AG09319 (cell line): ENCODE data around the gene SCAP.
"Not testable (repeated sequence)": the region's sequence is repeated elsewhere in the genome, so short reads cannot be mapped to it uniquely, and the experiment has no call there.

Source experiments
- DNase-seq: peaks from one replicate; pipeline ENCODE4 v3.0.0-alpha.2; 2010; ENCODE audit warnings: low read depth; ENCODE audit errors: extremely low read depth
- CTCF ChIP-seq: IDR thresholded peaks from 2 replicates; pipeline ENCODE4 v1.5.1; 2011; ENCODE audit warnings: low read depth, mild to moderate bottlenecking, inconsistent platforms, low read length, moderate library complexity

The SCAP gene

DNA sequence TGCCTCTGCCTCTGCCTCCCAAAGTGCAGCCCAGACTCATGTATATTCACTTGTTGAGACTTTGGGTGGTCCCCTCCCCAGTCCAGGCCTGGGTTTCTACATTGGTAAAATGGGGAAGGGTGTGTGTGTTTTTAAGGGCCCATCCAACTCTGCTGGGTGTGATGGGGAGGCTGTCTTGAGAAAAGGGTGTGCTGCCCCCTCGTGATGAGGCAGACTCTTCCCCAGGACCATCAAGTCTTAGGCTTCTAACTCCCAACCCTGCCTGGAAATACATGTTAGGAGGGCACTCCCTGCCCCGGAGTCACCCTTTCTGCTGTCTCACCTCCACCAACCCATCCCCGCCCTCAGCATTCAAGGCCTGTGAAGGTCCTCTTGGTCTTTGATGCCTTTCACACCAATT, 99.3 kb downstream of the SCAP start:
- no peak for TF ChIP-seq CTCF
- DNase-seq = no peak

GRCh38 chr3:47374587-47374986, 101.2 kb downstream of the SCAP start:
- DNase-seq = no peak
- TF ChIP-seq CTCF = no peak

- TF ChIP-seq CTCF = peak; percentile 13
- DNase-seq = no peak
Measured at GRCh38 chr3:47370887-47371697, 104.6 kb downstream of the SCAP start.

DNA sequence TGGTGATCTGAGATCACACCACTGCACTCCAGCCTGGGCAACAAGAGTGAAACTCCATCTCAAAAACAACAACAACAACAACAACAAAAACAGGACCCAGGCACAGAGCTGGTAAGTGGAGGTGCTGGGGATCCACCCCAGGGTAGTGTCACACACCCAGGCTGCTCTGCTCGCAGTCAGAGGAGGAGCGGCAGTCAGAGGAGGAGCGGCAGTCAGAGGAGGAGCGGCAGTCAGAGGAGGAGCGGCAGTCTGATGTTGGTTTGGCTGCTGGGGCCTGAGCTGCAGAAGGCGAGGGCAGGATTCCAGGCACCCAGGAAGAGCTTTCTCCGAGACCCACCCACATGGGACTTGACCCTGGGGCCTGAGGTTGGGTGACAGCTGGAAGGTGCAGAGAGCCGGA, 105.7 kb downstream of the SCAP start:
- not testable (repeated sequence) for DNase-seq

DNA sequence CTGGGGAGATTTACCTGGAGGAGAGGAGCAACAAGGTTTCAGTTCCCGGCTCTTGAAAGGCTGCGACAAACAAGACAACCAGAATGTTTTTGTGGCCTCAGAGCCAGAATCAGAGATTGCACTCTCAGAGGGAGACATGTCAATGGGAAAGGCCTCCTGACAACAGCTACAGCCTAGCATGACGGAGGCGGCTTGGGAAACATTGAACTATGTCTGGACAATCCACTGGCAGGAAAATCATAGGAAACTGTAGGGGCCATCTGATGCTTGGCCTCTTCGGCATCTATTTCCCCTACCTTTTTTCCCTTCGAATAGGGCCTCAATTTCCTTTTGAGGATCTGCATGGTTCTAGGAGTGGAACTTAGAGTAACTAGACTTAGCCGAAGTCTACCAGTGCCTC, 108.1 kb downstream of the SCAP start:
- no peak for DNase-seq
- no peak for TF ChIP-seq CTCF

DNA sequence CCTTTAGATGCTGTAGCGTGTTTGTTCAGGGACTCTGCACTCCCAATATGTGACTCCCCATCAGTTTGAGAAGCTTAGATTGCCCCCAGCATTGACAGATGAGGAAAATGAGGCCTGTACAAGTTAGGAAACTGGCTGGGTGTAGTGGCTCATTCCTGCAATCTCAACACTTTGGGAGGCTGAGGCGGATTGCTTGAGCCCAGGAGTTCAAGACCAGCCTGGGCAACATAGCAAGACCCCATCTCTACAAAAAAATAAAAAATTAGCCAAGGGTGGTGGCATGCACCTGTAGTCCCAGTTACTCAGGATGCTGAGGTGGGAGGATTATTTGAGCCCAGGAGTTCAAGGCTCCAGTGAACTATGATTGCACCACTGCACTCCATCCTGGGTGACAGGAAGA, 108.9 kb downstream of the SCAP start:
- TF ChIP-seq CTCF = no peak
- no peak for DNase-seq

DNA sequence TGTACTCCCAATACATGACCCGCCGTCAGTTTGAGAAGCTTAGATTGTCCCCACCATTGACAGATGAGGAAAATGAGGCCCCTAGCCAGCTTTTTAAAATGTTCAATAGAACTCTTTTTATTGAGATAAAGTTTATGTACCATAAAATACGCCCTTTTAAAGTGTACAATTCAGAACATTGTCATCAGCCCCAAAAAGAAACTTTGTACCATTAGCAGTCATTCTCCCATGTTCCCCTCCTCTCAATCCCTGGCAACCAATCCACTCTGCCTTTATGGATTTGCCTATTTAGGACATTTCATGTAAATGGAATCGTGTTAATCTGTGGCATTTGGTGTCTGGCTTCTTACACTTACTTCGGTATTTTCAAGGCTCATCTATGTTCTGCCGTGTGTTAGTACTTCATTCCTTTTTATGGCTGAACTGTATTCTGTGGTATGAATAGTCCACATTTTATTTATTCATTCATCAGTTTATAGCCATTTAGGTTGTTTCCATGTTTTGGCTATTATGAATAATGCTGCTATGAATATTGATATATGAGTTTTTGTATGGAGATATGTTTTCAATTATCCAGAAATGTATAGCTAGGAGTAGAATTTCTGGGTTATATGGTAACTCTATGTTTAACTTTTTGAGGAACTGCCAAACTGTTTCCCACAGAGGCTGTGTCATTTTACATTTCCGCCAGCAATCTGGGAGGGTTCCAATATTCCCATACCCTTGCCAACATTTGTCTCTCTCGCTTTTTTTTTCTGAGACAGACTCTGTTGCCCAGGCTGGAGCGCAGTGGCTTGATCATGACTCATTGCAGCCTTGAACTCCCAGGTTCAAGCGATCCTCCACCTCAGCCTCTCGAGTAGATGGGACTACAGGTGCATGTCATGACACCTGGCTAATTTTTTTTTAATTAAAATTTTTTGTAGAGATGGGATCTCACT, 110.3 kb downstream of the SCAP start:
- DNase-seq = no peak

More for the DNA sequence above, 110.3 kb downstream of the SCAP start:
- TF ChIP-seq CTCF = no peak
